GM12878 (cell line): ENCODE measurements around the gene UTP14C. TPM values are rescaled to one million over a fixed set of nuclear protein-coding genes. Genes with fewer than 3 reads are reported as not detected.
"Not testable (repeated sequence)": the region's sequence is repeated elsewhere in the genome, so short reads cannot be mapped to it uniquely, and the experiment has no call there.

Source experiments
- ATAC-seq: fragments of 200-7000 bp; cut with Tn5 transposase; 3 replicates; pipeline ENCODE4 v1.9.1; 2020; ENCODE audit warnings: mild to moderate bottlenecking, moderate library complexity
- BruUV-seq: library from RNA; stranded (reverse); fragments of 400-500 nt; replicated peaks from 2 replicates; lab custom pipeline; 2021; lab: Mats Ljungman, UMichigan
- CTCF ChIA-PET: fragments of 300-600 bp; sonication (Branson Sonifier 250); formaldehyde crosslinking; extraction: SDS; loops from one replicate; lab custom pipeline; 2021; ENCODE audit warnings: inconsistent platforms; lab: Yijun Ruan, JAX
- POLR2A ChIA-PET: fragments of 350-600 bp; formaldehyde crosslinking; extraction: SDS; loops from one replicate; lab custom pipeline; 2021; ENCODE audit warnings: inconsistent platforms; lab: Charles Lee
- RAD21 ChIA-PET: fragments of 300-600 bp; sonication (Branson Sonifier 250); formaldehyde crosslinking; loops from one replicate; lab custom pipeline; 2023; ENCODE audit warnings: antibody characterized with exemption; ENCODE audit not compliant: unreplicated experiment; lab: Charles Lee
- SMC1A ChIA-PET: fragments of 300-600 bp; sonication (Branson Sonifier 250); formaldehyde crosslinking; loops from one replicate; lab custom pipeline; 2023; ENCODE audit not compliant: unreplicated experiment, uncharacterized antibody; lab: Charles Lee
- DNase-seq: peaks from one replicate; pipeline ENCODE4 v3.0.0-alpha.2; 2011; ENCODE audit warnings: low read depth, low spot score
- FAIRE-seq: peaks from 3 replicates; lab custom pipeline; 2011; peaks lifted over from hg19 to GRCh38; lab: Jason Lieb, UNC
- H2AFZ ChIP-seq: 2 replicates; pipeline ENCODE4 v1.6.0; 2011; ENCODE audit warnings: low read depth, low read length, control low read depth; ENCODE audit not compliant: control insufficient read depth
- H3K27ac ChIP-seq: 2 replicates; pipeline ENCODE4 v1.5.1; 2011; ENCODE audit warnings: control low read depth; ENCODE audit not compliant: control insufficient read depth, insufficient read depth
- H3K27me3 ChIP-seq, 2 experiments: replicated peaks in 1 of 2; 2 replicates each; pipeline versions ENCODE4 v1.6.0 to v1.6.1; 2011; ENCODE audit warnings: low read length in 1 of 2; ENCODE audit not compliant: control insufficient read depth in 2 of 2, insufficient read depth in 2 of 2
- H3K36me3 ChIP-seq, 2 experiments: 2 replicates each; pipeline ENCODE4 v1.5.1; 2011; ENCODE audit warnings: low read length in 1 of 2; ENCODE audit not compliant: control insufficient read depth in 2 of 2, insufficient read depth in 2 of 2
- H3K4me1 ChIP-seq: 2 replicates; pipeline ENCODE4 v1.6.1; 2011; ENCODE audit warnings: mild to moderate bottlenecking, low read length, moderate library complexity, mixed read lengths; ENCODE audit not compliant: control insufficient read depth, insufficient read depth
- H3K4me2 ChIP-seq: 2 replicates; pipeline ENCODE4 v1.6.0; 2011; ENCODE audit warnings: control low read depth; ENCODE audit not compliant: control insufficient read depth, insufficient read depth
- H3K4me3 ChIP-seq: fragments of 200-600 bp; sonication (generic); 2 replicates; pipeline ENCODE4 v1.5.1; 2016
- H3K79me2 ChIP-seq: 2 replicates; pipeline ENCODE4 v1.6.0; 2011; ENCODE audit warnings: low read length; ENCODE audit not compliant: control insufficient read depth, insufficient read depth
- H3K9ac ChIP-seq: 2 replicates; pipeline ENCODE4 v1.8.0; 2011; ENCODE audit warnings: low read length, control low read depth, mixed read lengths; ENCODE audit not compliant: control insufficient read depth, insufficient read depth
- H3K9me3 ChIP-seq: replicated peaks from 3 replicates; pipeline ENCODE4 v1.5.1; 2011; ENCODE audit warnings: mild to moderate bottlenecking, low read length; ENCODE audit not compliant: control insufficient read depth, insufficient read depth
- H4K20me1 ChIP-seq: 2 replicates; pipeline ENCODE4 v1.6.0; 2011; ENCODE audit not compliant: control insufficient read depth, insufficient read depth
- WGBS: methylation state at CpG from one replicate; pipeline ENCODE4 v1.1.6; 2016; ENCODE audit warnings: low lambda C conversion rate; ENCODE audit not compliant: insufficient replicate concordance, insufficient coverage; ENCODE audit errors: missing lambda C conversion rate; 5-methylcytosine and 5-hydroxymethylcytosine counted together
- in situ Hi-C: fragments of 300-500 bp; cut with MboI; formaldehyde crosslinking; loops from 9 replicates; pipeline ENCODE4 v1.14.3; 2018; ENCODE audit warnings: mixed read lengths
- intact Hi-C: fragments of 100-400 bp; cut with micrococcal nuclease; formaldehyde crosslinking; loops from one replicate; pipeline ENCODE4 v1.14.2; 2022; ENCODE audit not compliant: unreplicated experiment
- polyA plus RNA-seq, 11 experiments: library from polyadenylated mRNA; depleted of rRNA in 4 of 11; unstranded in 6 of 11; stranded (reverse) in 5 of 11; fragments of >200 nt; fragmentation: Nextera tagmentation in 4 of 11; fragmentation: Illumina TruSeq in 1 of 11; extraction: Ambion mirVana in 4 of 11; extraction: Trizol in 1 of 11; gene quantifications; 1 replicate in 1 of 11; 2 replicates in 10 of 11; pipeline versions ENCODE4 v1.2.1 to v1.2.3, GENCODE V29; 2011 to 2016; ENCODE audit warnings: inconsistent platforms in 2 of 11, missing spikeins in 2 of 11, low read depth in 1 of 11
- total RNA-seq, 4 experiments: library from RNA; depleted of rRNA in 3 of 4; stranded (reverse); fragments of >200 nt in 3 of 4; fragmentation: Illumina TruSeq in 1 of 4; extraction: Trizol in 1 of 4; gene quantifications; 2 replicates each; pipeline versions ENCODE4 v1.2.1 to v1.2.3, GENCODE V29; 2013 to 2021

The UTP14C gene
- total and polyA plus RNA-seq, 10 of the 15 experiments (the other 5 are each of a cell fraction or from before 2014, with no cell fraction given): 3.4 to 11.2 (median 6.0) TPM

GRCh38 chr13:51983292-51983691, 41.2 kb upstream of the UTP14C start:
- 41% methylated on average over 3 of the region's 3 CpGs for WGBS
- H2AFZ ChIP-seq, BruUV-seq, H3K79me2 ChIP-seq, ATAC-seq, H3K36me3 ChIP-seq, H4K20me1 ChIP-seq, H3K4me1 ChIP-seq, POLR2A ChIA-PET, H3K4me2 ChIP-seq, FAIRE-seq, in situ Hi-C loops, H3K27ac ChIP-seq, H3K9ac ChIP-seq, H3K4me3 ChIP-seq, intact Hi-C loops, RAD21 ChIA-PET, H3K27me3 ChIP-seq, H3K9me3 ChIP-seq, DNase-seq: not testable (repeated sequence)
- ChIA-PET SMC1A (interaction anchor here (1.3 kb wide), 1 partner anchor 144 kb away, joined by 3 read pairs; no protein-coding TSS in a partner anchor), CTCF (interaction anchor here (1.2 kb wide), 1 partner anchor 87 kb away, joined by 6 read pairs; no protein-coding TSS in a partner anchor)

DNA sequence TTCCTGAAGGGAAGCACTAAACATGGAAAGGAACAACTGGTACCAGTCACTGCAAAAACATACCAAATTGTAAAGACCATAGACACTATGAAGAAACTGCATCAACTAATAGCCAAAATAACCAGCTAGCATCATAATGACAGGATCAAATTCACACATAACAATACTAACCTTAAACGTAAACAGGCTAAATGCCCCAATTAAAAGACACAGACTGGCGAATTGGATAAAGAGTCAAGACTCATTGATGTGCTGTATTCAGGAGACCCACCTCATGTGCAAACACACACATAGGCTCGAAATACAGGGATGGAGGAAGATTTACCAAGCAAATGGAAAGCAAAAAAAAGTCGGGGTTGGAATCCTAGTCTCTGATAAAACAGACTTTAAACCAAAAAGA, 39.6 kb upstream of the UTP14C start:
- DNase-seq, FAIRE-seq, BruUV-seq, H3K79me2 ChIP-seq, ATAC-seq, in situ Hi-C loops, RAD21 ChIA-PET, H3K9ac ChIP-seq, H3K4me2 ChIP-seq, H3K4me3 ChIP-seq, POLR2A ChIA-PET, H4K20me1 ChIP-seq, H3K36me3 ChIP-seq, H3K27me3 ChIP-seq, SMC1A ChIA-PET, intact Hi-C loops, H3K4me1 ChIP-seq, H2AFZ ChIP-seq, H3K9me3 ChIP-seq, H3K27ac ChIP-seq, CTCF ChIA-PET: not testable (repeated sequence)
- WGBS: 17% methylated on average over 4 of the region's 4 CpGs
